ENCODE data around the gene PIGZ.

DNA sequence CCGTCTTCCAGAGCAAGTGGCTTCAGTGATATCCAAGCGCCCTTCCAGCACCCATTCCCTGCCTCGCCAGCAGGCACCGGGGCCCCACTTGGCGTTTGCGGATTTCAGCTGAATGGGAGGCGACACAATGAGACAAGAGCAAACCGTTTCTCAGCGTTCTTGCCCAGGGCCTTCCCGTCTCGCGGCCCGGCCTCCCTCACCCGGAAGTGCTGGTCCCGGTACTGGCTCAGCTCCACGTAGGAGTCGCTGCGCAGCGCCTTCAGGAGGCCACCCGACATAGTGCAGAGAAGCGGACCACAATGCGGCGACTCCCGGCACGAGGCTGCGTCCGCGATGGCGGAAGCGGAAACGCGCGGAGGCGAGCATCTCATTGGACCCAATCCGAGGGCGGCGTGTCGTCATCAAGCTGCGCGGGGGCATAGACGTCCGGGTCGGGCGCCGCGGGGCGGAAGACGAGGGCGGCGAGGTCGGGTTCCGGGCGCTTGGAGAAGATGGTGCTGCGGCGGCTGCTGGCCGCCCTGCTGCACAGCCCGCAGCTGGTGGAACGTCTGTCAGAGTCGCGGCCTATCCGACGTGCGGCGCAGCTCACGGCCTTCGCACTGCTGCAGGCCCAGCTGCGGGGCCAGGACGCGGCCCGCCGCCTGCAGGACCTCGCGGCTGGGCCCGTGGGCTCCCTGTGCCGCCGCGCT lies 26.3 kb downstream of the PIGZ start, which contains the start of gene NCBP2:
- TF ChIP-seq, protein P1, sequence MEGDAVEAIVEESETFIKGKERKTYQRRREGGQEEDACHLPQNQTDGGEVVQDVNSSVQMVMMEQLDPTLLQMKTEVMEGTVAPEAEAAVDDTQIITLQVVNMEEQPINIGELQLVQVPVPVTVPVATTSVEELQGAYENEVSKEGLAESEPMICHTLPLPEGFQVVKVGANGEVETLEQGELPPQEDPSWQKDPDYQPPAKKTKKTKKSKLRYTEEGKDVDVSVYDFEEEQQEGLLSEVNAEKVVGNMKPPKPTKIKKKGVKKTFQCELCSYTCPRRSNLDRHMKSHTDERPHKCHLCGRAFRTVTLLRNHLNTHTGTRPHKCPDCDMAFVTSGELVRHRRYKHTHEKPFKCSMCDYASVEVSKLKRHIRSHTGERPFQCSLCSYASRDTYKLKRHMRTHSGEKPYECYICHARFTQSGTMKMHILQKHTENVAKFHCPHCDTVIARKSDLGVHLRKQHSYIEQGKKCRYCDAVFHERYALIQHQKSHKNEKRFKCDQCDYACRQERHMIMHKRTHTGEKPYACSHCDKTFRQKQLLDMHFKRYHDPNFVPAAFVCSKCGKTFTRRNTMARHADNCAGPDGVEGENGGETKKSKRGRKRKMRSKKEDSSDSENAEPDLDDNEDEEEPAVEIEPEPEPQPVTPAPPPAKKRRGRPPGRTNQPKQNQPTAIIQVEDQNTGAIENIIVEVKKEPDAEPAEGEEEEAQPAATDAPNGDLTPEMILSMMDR (IDR thresholded peaks at IDR 0.05): peak; percentile 20 to 39 (median 22)
- TF ChIP-seq POLR2A (IDR thresholded peaks at IDR 0.05): peak in 1 of 2 donors; percentile 54
- peak; percentile 96 to 99 for TF ChIP-seq POLR2AphosphoS5 (IDR thresholded peaks at IDR 0.05; ENCODE audit: insufficient read depth in 1 of 2, low read depth in 1 of 2)
